ENCODE data around the gene DENND1A. TPM values are rescaled to one million over a fixed set of nuclear protein-coding genes. Genes with fewer than 3 reads are reported as not detected.

Gene DENND1A
- total RNA-seq, 6 experiments from 2014 or later: 13.9 to 22.6 (median 16.3) TPM

GRCh38 chr9:123599781-123600180, 330.1 kb downstream of the DENND1A start:
- Histone ChIP-seq H3K27me3 (no peaks in the 10 kb centered on the region), H3K27ac (no peak overlapping the region), H3K9me3 (no peaks in the 10 kb centered on the region), H3K36me3 (peaks cover 0 to 2% (median 0%) of the 10 kb centered on the region in 4 donors), H3K4me3 (no peak overlapping the region), H3K4me1 (no peaks in the 10 kb centered on the region)
- 96% methylated on average over 7 of the region's 7 CpGs for WGBS (ENCODE audit: insufficient coverage, low coverage, low lambda C conversion rate, missing lambda C conversion rate)
- TF ChIP-seq POLR2A (IDR thresholded peaks at IDR 0.05) (no peak), CTCF (IDR thresholded peaks at IDR 0.05) (no peak)
- intact Hi-C loops (cut with DNase I): no loop called here
- DNase-seq: no peak
- ATAC-seq: no peak

GRCh38 chr9:123597876-123598556, 331.9 kb downstream of the DENND1A start:
- WGBS (ENCODE audit: insufficient coverage, low coverage, low lambda C conversion rate, missing lambda C conversion rate): 96% methylated on average over 3 of the region's 8 CpGs
- H3K36me3 ChIP-seq: peaks cover 0 to 2% (median 0%) of the 10 kb centered on the region in 4 donors
- H3K9me3 ChIP-seq: no peaks in the 10 kb centered on the region
- TF ChIP-seq CTCF (IDR thresholded peaks at IDR 0.05): no peak
- TF ChIP-seq POLR2A (IDR thresholded peaks at IDR 0.05): no peak
- intact Hi-C loops (cut with DNase I): no loop called here
- no peak for ATAC-seq
- no peak overlapping the region for H3K27ac ChIP-seq
- H3K4me3 ChIP-seq: no peak overlapping the region
- no peaks in the 10 kb centered on the region for H3K27me3 ChIP-seq
- H3K4me1 ChIP-seq: no peaks in the 10 kb centered on the region
- no peak for DNase-seq

- DNase-seq: no peak
- no peak overlapping the region for H3K4me3 ChIP-seq
- intact Hi-C loops (cut with DNase I): no loop called here
- no peak for ATAC-seq
- no peaks in the 10 kb centered on the region for H3K9me3 ChIP-seq
- 96% methylated on average over 4 of the region's 4 CpGs for WGBS (ENCODE audit: insufficient coverage, low coverage, low lambda C conversion rate, missing lambda C conversion rate)
- H3K4me1 ChIP-seq: no peaks in the 10 kb centered on the region
- TF ChIP-seq CTCF (IDR thresholded peaks at IDR 0.05) (no peak), POLR2A (IDR thresholded peaks at IDR 0.05) (no peak)
- peaks cover 0 to 2% (median 0%) of the 10 kb centered on the region in 4 donors for H3K36me3 ChIP-seq
- H3K27me3 ChIP-seq: no peaks in the 10 kb centered on the region
- no peak overlapping the region for H3K27ac ChIP-seq
These were observed 332.9 kb downstream of the DENND1A start for GRCh38 chr9:123597048-123597447.

- DNase-seq: no peak
- ATAC-seq: no peak
- intact Hi-C loops (cut with DNase I): no loop called here
- Histone ChIP-seq H3K27me3 (no peaks in the 10 kb centered on the region), H3K4me1 (no peaks in the 10 kb centered on the region), H3K27ac (no peak overlapping the region), H3K9me3 (no peaks in the 10 kb centered on the region), H3K36me3 (no peaks in the 10 kb centered on the region), H3K4me3 (no peak overlapping the region)
- TF ChIP-seq POLR2A (IDR thresholded peaks at IDR 0.05): no peak
- TF ChIP-seq CTCF (IDR thresholded peaks at IDR 0.05): no peak
- WGBS (ENCODE audit: insufficient coverage, low coverage, low lambda C conversion rate, missing lambda C conversion rate): 89% methylated on average over 3 of the region's 4 CpGs
These were observed 338.6 kb downstream of the DENND1A start for GRCh38 chr9:123591283-123591682.

All from right lobe of liver (tissue), 6 donors.